ENCODE measurements around the gene MSRB3. TPM values are rescaled to one million over a fixed set of nuclear protein-coding genes. Genes with fewer than 3 reads are reported as not detected.
"Not testable (repeated sequence)": the region's sequence is repeated elsewhere in the genome, so short reads cannot be mapped to it uniquely, and the experiment has no call there.

The MSRB3 gene
- total and polyA plus RNA-seq, 2 experiments from 2014 or later = 16.9 to 19.2 TPM

GRCh38 chr12:65282840-65283239 is 4.4 kb downstream of the MSRB3 start:
- Histone ChIP-seq H3K4me1 (ENCODE audit: insufficient read depth) (no peaks in the 10 kb centered on the region), H3K4me2 (no peak overlapping the region), H4K20me1 (ENCODE audit: insufficient read depth, poor library complexity, severe bottlenecking) (no peaks in the 10 kb centered on the region), H3K27ac (no peak overlapping the region), H2AFZ (no peak overlapping the region), H3K9me3 (ENCODE audit: low read depth) (no peaks in the 10 kb centered on the region), H3K36me3 (replicated peaks; ENCODE audit: insufficient read depth, low read depth) (no peaks in the 10 kb centered on the region), H3K4me3 (no peak overlapping the region), H3K79me2 (peaks cover 27% of the 10 kb centered on the region), H3K27me3 (peaks cover 12% of the 10 kb centered on the region), H3K9me2 (replicated peaks; ENCODE audit: insufficient read depth) (no peaks in the 10 kb centered on the region)
- TF ChIP-seq EZH2phosphoT487 (IDR thresholded peaks at IDR 0.05; ENCODE audit: low read depth, severe bottlenecking, unreplicated experiment) = no peak
- peak; percentile 7 for TF ChIP-seq CTCF (IDR thresholded peaks at IDR 0.05; ENCODE audit: poor library complexity)
- no peak for DNase-seq (ENCODE audit: low spot score)
- WGBS (ENCODE audit: low lambda C conversion rate, missing lambda C conversion rate) = 97% methylated on average over 1 of the region's 1 CpG

- H3K9me3 ChIP-seq (ENCODE audit: low read depth); DNase-seq (ENCODE audit: low spot score); H3K4me2 ChIP-seq; H3K36me3 ChIP-seq (replicated peaks; ENCODE audit: insufficient read depth, low read depth); H3K9me2 ChIP-seq (replicated peaks; ENCODE audit: insufficient read depth); H3K27ac ChIP-seq; H4K20me1 ChIP-seq (ENCODE audit: insufficient read depth, poor library complexity, severe bottlenecking); H3K4me3 ChIP-seq; H2AFZ ChIP-seq; H3K27me3 ChIP-seq; H3K4me1 ChIP-seq (ENCODE audit: insufficient read depth): not testable (repeated sequence)
- H3K79me2 ChIP-seq = peaks cover 27% of the 10 kb centered on the region
- WGBS (ENCODE audit: low lambda C conversion rate, missing lambda C conversion rate) = 96% methylated on average over 7 of the region's 7 CpGs
Measured at GRCh38 chr12:65285532-65285931, 7.0 kb downstream of the MSRB3 start.

GRCh38 chr12:65287426-65287825 is 8.9 kb downstream of the MSRB3 start:
- Histone ChIP-seq H3K36me3 (replicated peaks; ENCODE audit: insufficient read depth, low read depth) (no peaks in the 10 kb centered on the region), H3K79me2 (peaks cover 23% of the 10 kb centered on the region), H3K9me2 (replicated peaks; ENCODE audit: insufficient read depth) (no peaks in the 10 kb centered on the region), H3K4me3 (no peak overlapping the region), H3K4me2 (no peak overlapping the region), H2AFZ (no peak overlapping the region), H3K4me1 (ENCODE audit: insufficient read depth) (no peaks in the 10 kb centered on the region), H3K27ac (no peak overlapping the region), H3K27me3 (no peaks in the 10 kb centered on the region), H3K9me3 (ENCODE audit: low read depth) (no peaks in the 10 kb centered on the region), H4K20me1 (ENCODE audit: insufficient read depth, poor library complexity, severe bottlenecking) (no peaks in the 10 kb centered on the region)
- TF ChIP-seq EZH2phosphoT487 (IDR thresholded peaks at IDR 0.05; ENCODE audit: low read depth, severe bottlenecking, unreplicated experiment) = no peak
- 83% methylated on average over 2 of the region's 2 CpGs for WGBS (ENCODE audit: low lambda C conversion rate, missing lambda C conversion rate)
- no peak for DNase-seq (ENCODE audit: low spot score)

- H3K79me2 ChIP-seq = peaks cover 14% of the 10 kb centered on the region
- no peaks in the 10 kb centered on the region for H3K4me1 ChIP-seq (ENCODE audit: insufficient read depth)
- no peak overlapping the region for H3K4me3 ChIP-seq
- H3K9me2 ChIP-seq (replicated peaks; ENCODE audit: insufficient read depth) = no peaks in the 10 kb centered on the region
- no peak overlapping the region for H3K4me2 ChIP-seq
- no peaks in the 10 kb centered on the region for H3K36me3 ChIP-seq (replicated peaks; ENCODE audit: insufficient read depth, low read depth)
- TF ChIP-seq CTCF (IDR thresholded peaks at IDR 0.05; ENCODE audit: poor library complexity) (no peak), EZH2phosphoT487 (IDR thresholded peaks at IDR 0.05; ENCODE audit: low read depth, severe bottlenecking, unreplicated experiment) (no peak), EZH2 (IDR thresholded peaks at IDR 0.05; ENCODE audit: borderline replicate concordance) (no peak)
- H3K9me3 ChIP-seq (ENCODE audit: low read depth) = no peaks in the 10 kb centered on the region
- H3K27me3 ChIP-seq = no peaks in the 10 kb centered on the region
- H3K27ac ChIP-seq = no peak overlapping the region
- 100% methylated on average over 2 of the region's 2 CpGs for WGBS (ENCODE audit: low lambda C conversion rate, missing lambda C conversion rate)
- DNase-seq (ENCODE audit: low spot score) = no peak
- no peak overlapping the region for H2AFZ ChIP-seq
- H4K20me1 ChIP-seq (ENCODE audit: insufficient read depth, poor library complexity, severe bottlenecking) = no peaks in the 10 kb centered on the region
Measured at GRCh38 chr12:65292241-65292640, 13.8 kb downstream of the MSRB3 start.

Measured in hepatocyte (in vitro differentiated cells).